HuH-7 (cell line): ENCODE data around the gene KCNG1.

Experiments used
- DNase-seq: peaks from one replicate; pipeline ENCODE4 v3.0.0; 2011; ENCODE audit warnings: low spot score

KCNG1 gene

DNA sequence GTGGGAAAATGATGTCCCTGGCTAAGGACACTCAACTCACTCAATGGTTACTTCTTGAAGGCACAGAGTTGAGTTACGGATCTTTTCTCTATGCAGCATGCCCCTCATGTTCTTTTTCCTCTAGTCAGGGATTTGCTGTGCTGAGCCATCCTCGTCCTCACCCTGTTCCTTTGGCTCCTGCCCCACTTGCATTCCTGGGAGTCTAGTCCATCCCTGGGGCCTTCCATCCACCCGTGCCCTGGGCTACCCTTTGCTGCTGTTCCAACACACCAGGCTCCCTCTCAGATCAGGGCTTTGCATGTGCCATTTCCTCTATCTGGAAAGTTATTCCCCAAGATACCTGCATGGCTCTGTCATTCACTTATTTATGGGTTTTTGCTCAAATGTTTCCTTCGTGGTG lies 13.3 kb upstream of the KCNG1 start:
- no peak for DNase-seq

DNA sequence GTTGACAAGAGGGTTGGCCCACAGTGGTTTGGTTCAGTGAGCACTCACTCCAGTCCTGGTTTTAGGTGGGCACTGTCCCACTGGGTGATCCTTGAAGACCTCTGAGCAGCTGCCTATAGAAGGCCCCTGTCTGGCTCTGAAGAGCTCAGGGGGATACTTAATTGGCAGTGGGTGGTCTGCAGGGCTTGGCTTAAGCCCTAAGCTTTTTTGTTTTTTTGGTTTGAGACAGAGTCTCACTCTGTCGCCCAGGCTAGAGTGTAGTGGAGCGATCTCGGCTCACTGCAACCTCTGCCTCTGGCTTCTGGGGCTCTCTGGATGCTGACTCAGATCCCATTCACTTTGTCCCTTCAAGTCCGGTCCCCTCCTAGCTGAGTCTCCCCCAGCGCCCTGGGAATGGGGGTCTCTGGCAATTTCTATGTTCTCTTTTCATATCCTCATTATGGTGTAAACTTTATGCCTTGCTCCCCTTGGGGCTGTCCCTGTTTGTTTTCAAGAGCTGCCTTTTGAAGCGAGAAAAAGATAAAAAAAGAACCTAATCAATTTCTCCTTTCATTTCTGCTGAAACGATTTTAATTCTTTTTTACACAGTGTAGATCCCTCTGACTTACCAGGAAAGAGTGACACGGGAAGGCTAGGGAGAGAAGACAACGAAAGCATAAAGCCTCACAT lies 12.2 kb upstream of the KCNG1 start:
- DNase-seq, result no peak

DNA sequence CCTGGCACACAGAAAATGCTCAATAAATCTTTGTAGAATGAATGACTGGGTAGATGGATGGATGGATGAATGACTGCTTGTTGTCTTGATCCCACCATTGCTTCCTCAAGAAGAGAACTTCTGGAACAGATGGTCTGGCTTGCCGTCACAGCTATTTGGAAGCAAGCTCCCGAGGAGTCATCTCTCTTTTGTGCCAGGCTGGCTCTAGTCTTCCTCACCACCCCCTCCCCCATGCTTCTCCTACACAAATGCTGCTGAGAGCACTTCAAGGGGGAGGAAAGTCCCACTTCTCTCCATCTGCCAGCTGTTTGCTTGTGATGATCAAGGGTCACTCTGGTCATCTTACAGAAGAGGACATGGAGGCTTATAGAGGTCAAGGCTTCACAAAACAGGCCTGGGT lies 11.6 kb upstream of the KCNG1 start:
- no peak for DNase-seq

DNA sequence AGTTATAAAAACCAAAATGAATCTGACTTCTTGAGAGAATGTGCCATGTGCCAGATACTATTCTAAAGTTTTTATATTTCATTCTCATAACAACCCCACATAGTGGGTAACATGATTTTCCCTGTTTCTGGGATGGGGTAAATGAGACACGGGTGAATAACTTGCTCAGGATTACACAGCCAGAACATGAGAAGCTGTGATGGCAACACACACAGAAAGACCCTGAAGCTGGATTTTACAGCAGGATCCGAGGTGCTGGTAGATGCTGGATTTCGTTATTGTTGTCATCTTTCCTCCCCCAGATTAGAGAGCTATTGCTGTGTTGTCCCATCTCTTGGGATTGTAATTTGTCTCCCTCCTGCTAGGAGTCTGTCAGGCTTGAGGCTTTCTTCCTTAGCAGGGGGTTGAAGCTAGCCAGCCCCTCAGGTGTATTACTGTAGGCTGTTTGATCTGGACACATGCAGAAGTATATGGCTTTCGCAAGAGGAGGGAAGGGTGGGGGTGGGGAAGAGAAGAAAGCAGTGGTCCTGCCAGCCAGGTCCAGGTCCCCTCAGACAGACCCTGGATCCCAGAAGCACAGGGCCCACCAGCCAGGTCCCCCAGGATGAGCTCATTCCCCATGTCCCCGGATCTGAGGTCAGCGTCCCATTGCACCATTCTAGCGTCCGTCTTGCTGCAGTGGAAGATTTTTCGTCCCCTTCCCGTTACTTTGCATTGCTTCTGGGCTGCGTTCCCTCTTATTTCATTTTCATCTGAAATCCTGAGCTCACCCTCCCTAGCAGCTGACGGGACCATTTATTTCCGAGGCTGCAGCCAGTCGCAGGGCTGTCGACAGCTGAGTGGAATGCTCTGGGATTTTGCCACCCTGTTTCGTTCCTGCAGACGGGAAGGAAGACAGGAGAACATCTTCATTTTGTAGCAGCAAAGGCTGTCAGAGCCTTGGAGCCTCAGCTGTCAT lies 7.3 kb upstream of the KCNG1 start:
- no peak for DNase-seq

DNA sequence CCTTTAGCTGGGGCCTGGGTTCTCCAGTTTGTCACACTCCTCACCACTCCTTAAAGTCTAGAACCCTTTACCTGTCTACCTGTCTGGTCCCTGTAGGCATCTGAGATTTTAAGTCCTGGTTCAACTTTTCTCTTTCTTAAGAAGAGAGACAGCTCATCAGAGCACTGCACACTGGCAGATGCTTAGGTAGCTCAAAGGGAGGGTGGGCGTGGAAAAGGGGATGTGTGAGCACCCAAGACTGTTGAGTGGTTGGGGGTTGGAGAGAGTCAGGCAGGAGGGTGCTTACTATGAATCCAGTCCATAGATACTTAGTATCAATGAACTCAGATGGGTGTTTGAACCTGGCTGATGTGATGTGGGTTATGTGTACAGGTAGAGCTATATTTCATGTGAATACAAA lies 6.6 kb upstream of the KCNG1 start:
- DNase-seq, result no peak

DNA sequence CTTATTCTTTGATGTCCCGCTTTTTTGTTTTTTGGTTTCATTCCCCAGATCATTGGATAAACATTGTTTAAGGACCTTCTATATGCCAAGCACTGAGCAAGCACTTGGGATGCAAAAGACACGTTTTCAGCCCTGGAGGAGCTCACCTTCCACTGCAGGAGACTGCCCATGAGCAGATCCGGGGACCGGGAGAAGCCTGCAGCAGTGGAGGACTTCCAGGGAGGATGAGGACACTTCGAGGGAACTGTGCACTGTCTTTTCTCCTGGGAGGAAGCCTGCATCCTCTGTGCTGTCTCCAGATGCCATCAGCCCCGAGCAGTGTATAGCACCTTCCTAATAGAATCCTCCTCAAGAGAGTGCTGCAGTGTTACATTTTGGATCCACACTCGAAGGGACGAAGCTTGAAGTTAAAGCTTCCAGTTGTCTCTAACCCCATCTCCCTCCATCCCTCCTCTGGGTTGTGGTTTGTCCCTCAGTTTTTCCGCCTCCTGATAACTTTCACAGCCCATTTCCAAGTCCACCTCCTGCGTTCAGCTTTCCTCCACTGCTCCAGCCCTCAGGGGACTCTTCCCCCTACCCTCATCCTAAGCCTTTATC lies 5.8 kb upstream of the KCNG1 start:
- DNase-seq, result no peak

DNA sequence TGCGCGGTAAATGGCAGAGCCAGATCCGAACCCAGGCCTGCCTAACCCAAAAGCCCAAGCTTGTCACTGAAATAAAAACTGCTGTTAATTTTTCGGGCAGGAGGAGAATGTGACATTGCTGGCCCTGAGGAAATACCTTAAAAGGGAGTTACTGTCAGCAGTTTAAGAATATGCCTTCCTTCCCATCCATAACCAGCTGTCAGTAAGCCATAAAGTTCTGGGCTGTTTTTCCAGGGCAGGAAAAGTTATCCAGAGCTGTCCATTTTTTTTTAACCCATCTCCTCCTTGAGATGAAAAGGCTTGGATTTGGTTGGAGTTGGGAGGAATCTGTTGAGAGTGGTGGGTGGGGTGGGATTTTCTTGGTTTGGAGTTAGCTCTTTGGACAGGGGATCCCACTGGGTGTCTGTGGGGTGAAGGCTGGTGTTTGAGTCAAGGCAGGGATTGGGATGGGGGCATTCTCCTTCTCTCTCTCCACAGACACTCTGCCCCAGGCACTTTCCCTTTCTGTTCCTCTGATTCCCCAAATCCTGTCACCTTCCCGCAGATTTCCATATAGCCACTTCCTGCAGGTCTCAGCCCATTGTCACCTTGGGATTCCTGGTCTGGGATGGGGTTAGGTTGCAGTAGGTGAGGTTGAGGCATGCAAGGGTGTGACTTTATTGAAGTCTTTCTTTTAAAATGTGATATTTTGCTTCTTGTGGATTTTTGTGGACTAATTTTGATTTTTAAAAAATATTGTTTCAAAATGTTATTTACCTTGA lies 4.3 kb upstream of the KCNG1 start:
- DNase-seq, result no peak

DNA sequence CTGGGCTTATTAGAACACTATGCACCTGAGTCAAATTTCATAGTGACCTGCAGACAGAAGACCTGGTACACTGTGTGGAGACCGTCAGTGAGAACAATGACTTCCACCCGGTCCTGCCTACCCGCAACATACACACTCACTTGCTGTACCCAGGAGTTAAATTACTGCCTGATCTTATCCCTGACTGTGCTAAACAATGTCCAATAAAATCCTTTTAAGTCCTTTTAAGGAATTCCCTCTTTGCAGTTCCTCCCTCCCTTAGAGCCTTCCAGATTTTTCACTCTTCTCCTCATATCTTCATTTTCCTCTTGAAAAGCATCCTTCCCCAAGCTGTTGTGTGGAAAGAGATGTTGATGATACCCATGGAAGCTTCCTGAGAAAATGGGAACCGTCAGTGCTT lies 3.4 kb upstream of the KCNG1 start:
- DNase-seq, result no peak

DNA sequence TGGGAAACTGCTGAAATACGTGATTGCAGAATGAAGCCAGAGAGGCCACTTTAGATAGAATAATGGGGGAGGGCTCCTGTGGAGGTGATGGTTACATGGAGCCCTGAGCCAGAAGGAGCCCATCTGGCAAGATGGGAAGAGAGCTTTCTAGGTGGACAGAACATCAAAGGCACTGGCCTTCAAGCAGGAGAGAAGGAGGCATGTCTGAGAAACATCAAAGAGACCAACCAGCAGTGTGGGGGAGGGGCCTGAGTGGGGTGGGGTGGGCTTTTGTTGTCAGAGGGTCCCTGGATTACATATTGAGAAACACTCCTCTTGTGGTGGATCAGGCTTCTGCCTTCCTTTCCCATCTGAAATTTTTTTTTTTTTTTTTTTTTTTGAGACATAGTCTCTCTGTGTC lies 1.9 kb upstream of the KCNG1 start:
- DNase-seq, result no peak

DNA sequence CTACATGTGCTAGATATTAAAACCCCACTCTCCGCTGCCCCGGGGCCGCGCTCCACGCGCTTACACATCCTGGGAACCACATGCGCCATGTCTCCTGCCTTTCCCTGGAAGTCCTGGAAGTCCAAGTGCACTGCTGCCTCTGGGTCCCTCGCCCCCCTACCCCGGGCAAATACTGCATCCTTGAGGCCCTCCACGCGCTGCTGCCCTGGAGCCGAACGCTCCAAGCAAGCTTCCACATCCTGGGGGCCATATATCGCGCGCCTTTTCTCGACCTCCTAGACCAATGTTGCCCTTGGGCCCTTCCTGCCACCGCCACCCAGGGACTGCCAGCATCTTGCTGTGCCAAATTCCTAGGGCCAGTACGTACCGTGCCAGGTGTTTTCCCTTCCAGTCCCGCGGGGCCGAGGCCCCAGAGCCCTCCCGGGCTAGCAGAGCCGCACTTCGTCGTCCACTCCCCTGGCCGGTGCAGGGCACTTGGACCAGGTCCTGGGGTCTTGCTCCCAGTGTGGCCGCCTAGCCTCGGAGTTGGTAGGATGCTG lies 779 bp upstream of the KCNG1 start:
- no peak for DNase-seq

DNA sequence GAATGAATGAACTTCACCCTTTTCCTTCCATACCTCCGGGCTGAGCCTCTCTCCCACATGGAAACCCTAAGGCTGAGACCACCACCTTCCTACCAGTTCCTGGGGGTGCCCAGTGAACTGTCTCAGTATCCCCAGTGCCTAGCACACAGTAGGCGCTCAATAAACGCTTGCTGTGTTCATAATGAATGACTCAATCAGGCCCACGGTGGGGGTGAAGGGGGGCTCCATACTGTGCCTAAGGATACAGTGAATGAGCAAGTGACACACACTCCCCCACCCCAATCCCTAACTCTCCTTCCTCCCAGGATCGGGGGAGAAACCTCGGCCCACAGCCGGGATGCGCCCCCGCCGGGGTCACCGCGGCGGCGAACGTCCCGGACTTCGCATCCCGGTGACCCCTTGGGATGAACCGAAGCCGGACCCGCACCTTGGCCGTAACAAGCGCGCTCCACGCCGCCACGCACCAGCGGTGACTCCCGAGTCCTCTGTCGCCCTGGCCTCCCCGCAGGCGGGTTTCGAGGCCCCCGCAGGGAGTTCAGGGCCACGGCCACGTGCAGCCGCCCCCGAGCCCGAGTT lies 592 bp downstream of the KCNG1 start:
- no peak for DNase-seq

DNA sequence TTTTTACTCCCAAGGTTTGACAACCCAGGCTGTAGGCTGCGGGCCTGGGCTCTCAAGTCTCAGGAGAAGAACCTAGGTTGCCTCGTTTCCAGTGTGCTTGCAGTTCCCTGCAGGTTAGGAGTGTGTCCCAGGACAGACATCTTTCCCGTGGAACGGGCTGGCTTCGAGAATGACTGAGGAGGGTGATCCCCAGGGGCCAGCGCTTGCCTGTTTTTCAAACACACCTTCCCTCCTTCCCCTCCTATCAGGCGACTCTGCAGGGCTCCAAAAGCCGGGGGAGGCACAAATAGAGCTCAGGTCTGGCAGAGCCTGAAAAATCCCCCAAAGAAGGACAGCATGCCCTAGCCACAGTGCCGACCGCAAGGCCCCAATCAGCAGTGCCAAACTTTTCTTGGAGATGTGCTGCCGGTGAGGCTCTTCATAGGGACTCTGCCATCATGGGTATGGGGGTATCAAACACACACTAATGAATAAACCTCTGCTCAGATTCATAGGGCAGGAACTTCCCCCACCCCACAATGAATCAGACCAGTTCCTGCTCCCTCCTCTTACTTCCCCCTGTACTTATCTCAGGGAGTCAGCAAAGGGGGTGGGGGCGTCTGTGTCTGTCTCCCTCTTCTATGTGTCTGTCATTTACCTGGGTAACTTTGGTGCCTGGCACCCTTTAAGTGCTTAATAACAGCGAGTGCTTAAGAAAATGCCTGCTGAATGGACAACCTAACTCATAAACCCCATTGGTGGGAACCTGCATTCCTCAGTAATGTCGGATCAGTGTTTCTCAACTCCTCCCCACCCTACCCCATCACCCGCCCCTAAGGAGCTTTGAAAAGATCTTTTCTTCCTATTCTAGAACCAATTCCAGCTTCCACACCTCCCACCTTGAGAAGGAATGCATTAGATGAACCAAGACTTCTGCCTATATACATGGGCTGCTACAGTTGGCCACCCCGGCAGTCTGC lies 1.6 kb downstream of the KCNG1 start:
- no peak for DNase-seq

DNA sequence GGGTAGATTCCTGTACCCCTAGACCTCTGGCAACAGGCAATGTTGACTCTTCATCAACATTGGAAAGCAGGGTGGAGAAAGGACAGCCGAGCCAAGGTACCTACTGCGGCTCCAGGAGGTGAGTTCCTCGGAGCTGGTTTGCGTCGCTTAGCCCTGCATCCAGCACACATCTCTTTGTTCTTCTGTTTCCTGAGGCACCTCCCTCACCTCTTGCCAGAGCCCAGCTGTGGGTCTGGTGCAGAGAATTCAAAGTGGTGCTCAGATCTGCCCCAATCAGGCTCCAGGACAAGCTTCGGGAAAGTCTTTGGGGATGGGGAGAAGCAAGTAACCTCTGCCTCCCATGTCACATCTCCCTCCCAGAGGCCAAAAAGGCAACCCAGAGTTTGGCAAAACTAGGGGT lies 2.2 kb downstream of the KCNG1 start:
- no peak for DNase-seq

DNA sequence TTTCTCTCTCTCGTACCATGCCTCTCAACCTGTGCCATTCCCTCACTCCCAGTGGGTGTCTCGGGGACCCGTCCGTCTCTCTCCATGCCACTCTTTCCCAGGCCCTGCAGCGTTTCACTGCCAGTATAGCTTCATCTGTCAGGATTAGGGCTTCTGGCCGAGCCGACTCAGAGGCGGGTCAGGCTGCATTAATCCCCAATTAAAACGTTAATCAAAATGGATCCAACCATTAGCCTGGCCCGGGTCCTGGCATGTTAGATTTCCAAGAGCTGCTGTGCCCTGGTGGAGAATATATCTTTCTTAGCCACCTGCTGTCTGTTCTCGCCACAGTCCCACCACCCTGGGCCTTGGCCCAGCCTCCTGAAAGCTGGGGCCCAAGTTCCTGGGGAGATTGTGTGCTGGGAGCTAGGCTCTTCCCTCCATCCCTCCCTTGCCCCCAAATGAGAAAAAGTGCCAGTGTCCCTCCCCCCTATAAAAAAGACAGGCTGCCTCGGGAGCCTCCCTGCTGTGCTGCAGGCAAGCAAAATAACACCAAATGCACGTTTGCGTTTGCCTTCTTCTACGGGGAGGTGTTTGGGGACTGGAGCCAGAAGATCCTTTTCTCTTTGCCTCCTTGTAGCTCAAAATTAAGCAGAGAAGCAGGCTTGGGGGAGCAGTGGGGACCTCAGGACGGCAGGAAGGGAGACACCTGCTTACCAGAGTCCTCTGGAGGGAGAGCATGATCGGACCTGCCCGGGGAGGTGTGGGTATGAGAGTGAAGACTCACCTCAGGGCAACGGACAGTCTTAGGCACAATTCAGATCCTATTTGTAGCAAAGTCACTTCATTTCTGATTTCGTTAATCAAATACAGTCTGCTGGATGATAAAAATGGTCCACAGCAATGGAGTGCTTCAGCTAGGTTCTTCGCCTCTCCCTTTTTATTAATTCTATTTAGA lies 3.0 kb downstream of the KCNG1 start:
- no peak for DNase-seq

DNA sequence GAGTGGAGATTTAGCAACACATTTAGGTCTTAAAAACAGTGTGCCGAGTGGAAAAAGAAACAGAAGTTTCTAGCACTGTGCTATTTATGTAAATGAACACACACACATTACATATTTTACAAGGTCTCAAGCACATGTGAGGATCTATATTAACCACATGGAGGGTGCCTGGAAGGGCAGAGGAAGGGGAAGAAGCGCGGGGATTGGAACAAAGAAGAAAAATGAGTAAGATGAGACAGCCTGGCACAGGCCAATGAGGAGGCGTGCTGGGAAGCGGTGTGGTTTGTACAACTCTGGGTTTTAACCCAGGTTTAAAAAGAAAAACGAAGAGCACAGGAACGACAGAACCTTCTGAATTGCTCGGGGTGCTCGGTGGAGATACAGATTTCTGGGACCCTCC lies 5.7 kb downstream of the KCNG1 start:
- DNase-seq, result no peak

DNA sequence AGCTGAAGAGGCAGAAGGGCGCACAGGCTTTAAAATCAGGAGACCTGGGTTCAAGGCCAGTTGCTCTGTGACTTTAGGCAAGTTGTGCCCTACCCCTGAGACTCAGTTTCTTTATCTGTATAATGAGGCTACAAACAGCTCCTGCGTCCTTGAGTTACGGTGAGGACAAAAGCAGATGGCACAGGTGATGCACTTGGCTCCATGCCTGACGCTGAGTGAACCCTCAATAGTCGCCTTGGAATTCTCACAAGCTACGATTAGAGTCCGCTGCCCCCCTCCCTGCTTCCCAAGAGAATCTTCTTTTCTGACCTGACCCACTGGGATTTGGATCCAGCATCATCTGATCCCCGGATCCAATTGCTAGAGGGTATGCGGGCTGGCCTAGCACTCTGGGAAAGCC lies 6.4 kb downstream of the KCNG1 start:
- no peak for DNase-seq

DNA sequence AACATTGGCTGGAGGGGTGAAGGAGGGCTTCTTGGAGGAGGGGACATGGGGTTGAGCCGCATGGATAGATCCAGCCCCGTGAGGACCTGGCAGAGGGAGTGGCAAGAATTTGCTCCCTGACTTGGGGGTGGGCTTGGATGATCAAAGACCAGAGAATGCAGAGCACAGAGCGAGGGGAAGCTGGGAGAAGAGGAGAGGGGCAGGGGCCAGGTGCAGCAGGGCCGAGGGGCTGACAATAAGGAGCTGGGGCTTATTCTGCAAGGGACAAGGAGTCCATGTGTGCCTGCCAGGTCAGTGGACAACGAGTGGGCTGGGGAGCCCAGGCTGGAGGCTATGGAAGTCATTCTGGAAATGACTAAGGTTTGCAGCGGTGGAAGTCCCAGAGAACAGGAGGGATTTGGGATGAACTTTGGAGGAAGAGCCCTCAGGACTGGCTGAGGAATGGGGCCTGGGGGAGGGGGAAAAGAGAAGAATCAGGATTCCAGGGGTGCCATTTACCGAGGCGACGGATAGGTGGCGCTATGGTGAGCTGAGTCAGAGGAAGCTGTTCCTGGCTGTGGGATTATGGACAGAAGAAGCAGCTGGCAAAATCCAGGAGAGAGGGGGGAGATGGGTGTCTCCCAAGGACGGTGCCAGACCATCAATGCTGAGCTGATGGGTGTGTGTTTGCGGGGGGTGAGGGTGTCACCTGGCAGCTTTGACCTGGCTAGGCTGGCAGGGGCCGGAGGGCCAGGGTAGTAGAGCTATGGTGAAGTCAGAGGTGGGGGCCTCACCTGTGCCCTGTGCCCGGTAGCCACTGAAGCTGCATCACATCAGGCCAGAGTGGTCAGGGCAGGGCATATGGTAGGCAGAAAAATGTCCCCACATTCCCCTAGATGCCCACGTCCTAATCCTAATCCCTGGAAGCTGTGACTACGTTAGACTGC lies 7.8 kb downstream of the KCNG1 start:
- peak; percentile 96 for DNase-seq

DNA sequence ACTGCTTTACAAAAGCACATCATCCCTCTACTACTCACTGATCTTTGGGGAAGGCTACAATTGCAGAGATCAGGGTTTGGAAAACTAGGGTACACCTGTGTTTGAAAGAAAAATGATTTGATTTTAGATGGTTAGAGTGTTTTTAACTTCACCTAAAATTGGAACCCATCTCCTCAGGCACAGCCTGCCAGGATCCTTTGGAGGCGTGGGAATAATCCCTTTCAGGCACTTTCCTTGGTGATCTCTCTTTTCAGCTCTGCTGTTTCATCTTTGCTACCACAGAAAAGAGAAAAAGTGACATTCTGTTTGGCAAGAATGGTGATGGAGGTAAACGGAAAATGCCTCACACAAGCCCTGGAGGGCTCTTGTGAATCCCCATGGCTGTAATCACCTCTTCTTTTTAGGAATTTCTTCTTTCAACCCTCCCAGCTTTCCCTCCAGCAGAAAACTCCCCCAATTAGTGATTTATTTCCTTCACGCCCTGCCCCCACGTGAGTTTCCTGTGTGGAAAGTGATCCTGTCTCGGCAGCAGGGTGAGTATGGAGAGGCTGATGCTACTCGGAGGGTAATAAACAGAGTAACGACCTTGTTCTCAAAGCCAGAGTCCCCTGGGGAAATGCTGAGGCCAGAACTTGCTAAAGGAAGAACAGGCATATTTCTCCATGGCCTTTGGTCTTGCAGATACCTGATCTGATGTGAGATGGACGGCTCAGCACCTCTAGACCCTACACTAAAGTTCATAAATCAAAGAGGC lies 9.2 kb downstream of the KCNG1 start:
- DNase-seq, result no peak
